DLD1 (cell line): Measurements from ENCODE around the gene KCNRG.
"Not testable (repeated sequence)": the region's sequence is repeated elsewhere in the genome, so short reads cannot be mapped to it uniquely, and the experiment has no call there.

ENCODE experiments used
- in situ Hi-C: cut with HindIII; loops from 2 replicates; pipeline ENCODE4 v1.10.0; 2017; ENCODE audit warnings: low sequenced_read_pairs

KCNRG gene

GRCh38 chr13:50006426-50007135, 8.7 kb upstream of the KCNRG start:
- in situ Hi-C loops: no loop called here

DNA sequence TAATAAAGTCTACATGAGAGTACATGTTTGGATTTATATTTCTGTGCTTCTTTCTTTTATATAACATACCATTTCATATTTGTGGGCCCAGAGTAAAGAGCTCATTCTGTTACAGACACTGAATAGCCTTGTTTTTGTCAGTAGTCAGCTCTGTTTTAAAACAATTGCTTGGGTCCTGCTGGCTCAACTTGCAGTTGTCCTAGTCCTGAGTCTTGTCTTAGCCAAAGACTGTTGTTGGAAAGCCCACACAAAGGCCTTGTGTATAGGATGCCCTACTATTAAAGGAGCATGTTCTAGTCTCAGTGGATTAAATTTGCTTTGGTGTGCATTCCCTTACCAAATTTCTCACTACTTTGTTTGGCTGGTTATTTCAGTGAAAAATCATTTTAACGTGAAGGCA, 3.8 kb upstream of the KCNRG start:
- in situ Hi-C loops: no loop called here

GRCh38 chr13:50012396-50013169, 2.7 kb upstream of the KCNRG start:
- in situ Hi-C loops: no loop called here

- in situ Hi-C loops: no loop called here
These were observed 858 bp upstream of the KCNRG start for GRCh38 chr13:50014386-50014785.

DNA sequence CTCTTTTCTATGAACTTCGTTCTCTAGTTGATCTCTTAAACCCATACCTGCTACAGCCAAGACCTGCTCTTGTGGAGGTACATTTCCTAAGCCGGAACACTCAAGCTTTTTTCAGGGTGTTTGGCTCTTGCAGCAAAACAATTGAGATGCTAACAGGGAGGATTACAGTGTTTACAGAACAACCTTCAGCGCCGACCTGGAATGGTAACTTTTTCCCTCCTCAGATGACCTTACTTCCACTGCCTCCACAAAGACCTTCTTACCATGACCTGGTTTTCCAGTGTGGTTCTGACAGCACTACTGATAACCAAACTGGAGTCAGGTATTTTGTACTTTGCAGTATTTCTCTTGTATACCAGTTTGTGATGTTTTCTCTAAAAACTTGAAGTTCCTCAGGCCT, 506 bp downstream of the KCNRG start:
- in situ Hi-C loops: no loop called here

DNA sequence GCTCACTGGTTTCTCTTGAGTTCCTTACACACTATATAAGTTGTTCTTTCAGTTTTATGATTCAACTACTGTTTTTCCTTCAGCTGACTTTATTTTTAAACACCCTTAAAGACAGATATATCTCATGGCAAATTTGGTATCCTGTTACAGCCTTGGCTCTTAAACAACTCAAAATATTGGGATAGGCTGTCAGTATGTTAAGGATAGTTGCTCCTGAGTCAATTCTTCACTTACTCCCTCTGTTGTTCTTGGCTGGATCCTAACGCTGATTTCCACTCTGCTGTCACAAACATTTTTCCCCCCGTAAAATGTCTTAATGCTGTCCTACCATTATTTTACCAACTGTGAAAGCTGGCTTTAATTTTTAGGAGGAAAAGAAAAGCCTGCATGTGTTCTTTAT, 1.2 kb downstream of the KCNRG start:
- in situ Hi-C loops: no loop called here

DNA sequence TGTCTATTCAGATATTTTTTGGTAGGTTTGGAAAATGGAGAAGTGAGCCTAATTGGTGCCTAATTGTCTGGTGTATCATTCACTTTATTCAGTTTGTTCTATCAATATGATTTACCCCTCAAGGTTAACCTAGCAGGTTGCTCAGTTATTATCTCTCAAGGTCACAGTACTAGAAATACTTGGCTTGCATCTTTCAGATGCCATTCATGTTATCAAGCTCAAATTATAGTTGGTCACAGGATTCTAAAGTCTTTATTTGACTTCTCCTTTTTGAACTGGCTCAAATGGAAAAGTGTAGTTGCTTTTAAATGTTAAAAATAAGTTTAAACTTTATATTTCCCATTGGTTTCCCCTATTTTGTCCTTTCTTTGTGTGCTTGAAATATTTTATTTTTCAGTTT, 2.6 kb downstream of the KCNRG start:
- in situ Hi-C loops: no loop called here

GRCh38 chr13:50025436-50025835, 10.2 kb downstream of the KCNRG start:
- in situ Hi-C loops: no loop called here

DNA sequence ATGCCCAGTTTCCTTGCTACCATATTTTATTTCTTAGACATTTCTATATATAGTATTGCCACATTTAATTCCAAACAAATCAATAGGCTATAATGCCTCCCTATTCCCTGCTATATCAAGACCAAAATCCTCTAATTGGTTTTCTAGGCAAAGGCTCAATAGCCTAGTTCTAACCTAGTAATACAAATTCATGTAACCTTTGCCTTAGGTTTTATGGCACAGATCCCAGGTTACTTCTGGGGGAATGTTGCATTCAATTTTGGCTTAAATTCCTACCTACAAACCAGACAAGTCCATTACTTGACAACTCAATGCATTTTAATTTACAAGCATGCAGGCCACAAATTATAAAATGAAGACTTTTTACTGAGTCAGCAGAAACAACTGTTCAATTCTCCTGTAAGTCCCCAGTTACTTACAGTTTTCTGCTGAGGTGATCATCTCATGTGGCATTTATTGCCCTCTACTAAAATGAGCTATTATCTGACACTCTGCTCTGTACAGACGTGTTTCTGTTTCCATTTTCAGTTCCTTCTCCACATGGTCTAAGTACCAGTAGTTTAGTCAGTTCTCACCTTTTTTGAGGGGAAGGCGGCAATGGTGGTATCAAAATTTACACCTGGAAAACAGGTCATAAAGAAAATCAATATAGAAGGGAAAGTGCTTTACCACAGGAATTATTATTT, 11.7 kb downstream of the KCNRG start:
- in situ Hi-C loops: no loop called here

DNA sequence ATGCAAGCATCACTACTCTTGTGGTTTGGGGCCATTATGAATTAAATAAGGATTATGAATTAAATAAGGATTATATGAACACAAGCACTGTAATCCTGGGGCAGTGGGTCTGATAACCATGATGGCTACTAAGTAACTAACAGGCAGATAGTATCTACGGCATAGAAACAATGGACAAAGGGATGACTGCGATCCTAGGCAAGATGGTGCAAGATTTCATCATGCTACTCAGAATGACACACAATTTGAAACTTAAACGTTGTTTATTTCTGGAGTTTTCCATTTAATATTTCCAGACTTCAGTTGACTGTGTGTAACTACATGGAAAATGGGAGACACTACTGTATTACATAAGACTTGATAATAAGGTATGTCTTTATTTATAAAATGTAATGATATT, 15.1 kb downstream of the KCNRG start:
- in situ Hi-C loops: no loop called here

DNA sequence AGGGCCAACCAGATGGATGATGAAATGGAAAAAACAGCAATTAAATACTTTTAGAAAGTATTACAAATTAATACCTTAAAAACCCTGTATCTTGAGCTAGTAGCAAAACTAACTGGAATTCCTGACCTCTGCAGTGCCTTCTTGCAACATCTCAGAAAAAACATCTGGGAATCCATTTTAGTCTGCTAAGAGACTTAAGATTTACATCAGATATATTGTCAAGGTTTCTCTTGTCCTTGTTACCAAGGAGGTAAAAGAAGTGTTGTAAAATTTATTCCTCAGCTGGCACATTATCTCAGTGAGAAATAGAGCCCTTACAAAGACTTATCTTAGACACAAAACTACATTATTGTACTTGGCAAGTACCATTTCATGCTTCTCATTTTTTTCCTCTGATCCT, 18.5 kb downstream of the KCNRG start:
- in situ Hi-C loops: no loop called here

GRCh38 chr13:50037788-50038187, 22.5 kb downstream of the KCNRG start:
- in situ Hi-C loops: no loop called here

DNA sequence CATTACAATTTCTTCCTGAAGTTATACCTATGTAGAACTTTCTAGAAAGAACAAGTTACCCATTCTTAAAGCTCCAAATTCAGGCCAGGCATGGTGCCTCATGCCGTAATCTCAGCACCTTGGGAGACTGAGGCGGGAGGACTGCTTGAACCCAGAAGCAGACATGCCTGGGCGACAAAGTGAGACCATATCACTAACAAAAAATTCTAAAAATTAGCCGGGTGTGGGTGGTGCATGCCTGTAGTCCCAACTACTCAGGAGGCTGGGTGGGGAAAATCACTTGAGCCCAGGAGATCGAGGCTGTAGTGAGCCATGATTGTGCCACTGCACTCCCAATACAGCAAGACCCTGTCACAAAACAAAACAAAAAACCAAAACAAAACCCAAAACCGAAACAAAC, 23.0 kb downstream of the KCNRG start:
- in situ Hi-C loops: no loop called here

GRCh38 chr13:50052478-50052877, 37.2 kb downstream of the KCNRG start:
- in situ Hi-C loops: no loop called here

DNA sequence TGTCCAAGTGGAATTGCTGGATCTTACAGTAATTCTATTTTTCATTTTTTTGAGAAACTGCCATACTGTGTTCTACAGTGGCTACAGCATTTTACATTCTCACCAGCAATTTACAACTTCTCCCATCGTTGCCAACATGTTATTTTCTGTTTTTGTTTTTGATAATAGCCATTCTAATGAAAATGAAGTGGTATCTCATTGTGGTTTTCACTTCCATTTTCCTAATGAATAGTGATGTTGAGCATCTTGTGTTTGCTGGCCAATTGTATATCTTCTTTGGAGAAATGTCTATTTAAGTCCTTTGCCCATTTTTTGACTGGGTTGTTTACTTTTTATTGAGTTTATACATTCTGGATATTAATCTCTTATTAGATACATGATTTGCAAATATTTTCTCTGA, 38.6 kb downstream of the KCNRG start:
- in situ Hi-C loops: no loop called here

DNA sequence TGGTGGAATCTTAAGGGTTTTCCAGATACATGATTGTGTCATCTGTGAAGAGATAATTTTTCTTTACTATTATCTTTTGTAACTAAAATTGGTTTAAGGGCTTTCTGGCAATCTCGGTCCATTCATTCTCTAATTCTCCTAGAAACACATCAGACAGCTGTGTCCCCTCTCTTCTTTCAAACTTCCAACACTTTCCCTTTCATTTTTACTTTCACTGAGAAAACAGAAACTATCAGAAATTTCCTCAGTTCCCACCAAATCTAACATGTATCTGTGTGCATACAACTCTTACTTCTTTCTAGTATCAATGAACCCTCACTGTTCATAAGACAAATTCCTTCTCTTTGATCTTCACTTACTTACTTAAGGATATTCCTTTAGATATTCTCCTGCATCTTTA, 40.2 kb downstream of the KCNRG start:
- in situ Hi-C loops: no loop called here

DNA sequence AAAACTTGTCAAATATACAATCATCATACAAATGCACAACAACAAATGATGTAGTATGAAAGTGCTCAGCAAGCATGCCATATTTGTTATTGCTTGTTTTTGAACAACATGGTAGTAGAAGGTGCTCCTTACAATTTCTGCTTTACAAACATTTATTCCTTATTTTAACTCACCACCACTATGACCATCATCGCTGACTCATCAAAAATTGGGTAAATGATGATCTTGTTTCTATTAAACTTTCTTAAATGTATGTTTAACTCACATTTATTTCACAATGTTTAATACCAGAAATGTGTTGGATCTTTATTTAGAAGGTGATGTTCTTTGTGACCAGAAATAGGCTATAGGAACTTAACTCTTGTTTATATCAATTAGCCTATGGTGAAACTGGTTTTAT, 45.5 kb downstream of the KCNRG start:
- in situ Hi-C loops: no loop called here

GRCh38 chr13:50062336-50062735, 47.1 kb downstream of the KCNRG start:
- in situ Hi-C loops: not testable (repeated sequence)

GRCh38 chr13:50065712-50066111, 50.5 kb downstream of the KCNRG start:
- in situ Hi-C loops: no loop called here

GRCh38 chr13:50068508-50068907, 53.3 kb downstream of the KCNRG start:
- in situ Hi-C loops: no loop called here

DNA sequence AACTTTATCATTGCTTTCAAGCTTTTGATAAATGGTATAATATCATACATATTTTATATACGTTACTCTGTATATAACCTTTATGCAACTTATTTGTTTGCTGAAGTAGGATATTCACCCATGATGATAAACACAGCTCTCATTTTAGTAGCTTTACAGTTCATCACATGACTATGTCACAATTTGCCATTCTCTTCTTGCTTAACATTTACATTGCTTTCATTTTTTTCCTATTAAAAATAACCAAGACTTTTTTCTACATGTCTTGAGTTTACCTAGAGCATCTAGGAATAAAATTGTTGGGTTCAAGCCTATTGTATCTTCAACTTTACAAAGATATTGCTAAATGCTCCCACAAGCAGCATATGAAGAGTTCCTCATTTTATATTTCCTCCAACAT, 54.0 kb downstream of the KCNRG start:
- in situ Hi-C loops: no loop called here

GRCh38 chr13:50070186-50070585, 54.9 kb downstream of the KCNRG start:
- in situ Hi-C loops: no loop called here
